Globus pallidus (tissue), 1 donor: ENCODE data around the gene TARM1.
"Not testable (repeated sequence)": the region's sequence is repeated elsewhere in the genome, so short reads cannot be mapped to it uniquely, and the experiment has no call there.

ENCODE experiments used
- DNase-seq: peaks from one replicate; pipeline ENCODE4 v3.0.0-alpha.2; 2015; ENCODE audit warnings: low spot score

The TARM1 gene

GRCh38 chr19:54099903-54100255 lies 18.7 kb upstream of the TARM1 start:
- DNase-seq = not testable (repeated sequence)

GRCh38 chr19:54099190-54099902 lies 18.2 kb upstream of the TARM1 start:
- DNase-seq = no peak

GRCh38 chr19:54096617-54097106 lies 15.5 kb upstream of the TARM1 start:
- DNase-seq = no peak

- DNase-seq = not testable (repeated sequence)
These were observed 14.9 kb upstream of the TARM1 start for GRCh38 chr19:54095859-54096616.

GRCh38 chr19:54095136-54095858 lies 14.1 kb upstream of the TARM1 start:
- no peak for DNase-seq

- no peak for DNase-seq
These were observed 13.3 kb upstream of the TARM1 start for GRCh38 chr19:54094426-54095000.

- no peak for DNase-seq
These were observed 3.2 kb upstream of the TARM1 start for GRCh38 chr19:54084410-54084809.

- DNase-seq = no peak
These were observed 3.8 kb downstream of the TARM1 start for GRCh38 chr19:54077334-54077733.

- DNase-seq = no peak
These were observed 6.3 kb downstream of the TARM1 start for GRCh38 chr19:54074851-54075250.

- no peak for DNase-seq
These were observed 7.3 kb downstream of the TARM1 start for GRCh38 chr19:54073829-54074228.

GRCh38 chr19:54069470-54069869 lies 11.7 kb downstream of the TARM1 start:
- no peak for DNase-seq

- no peak for DNase-seq
These were observed 17.6 kb downstream of the TARM1 start, which contains the start of gene VSTM1 for GRCh38 chr19:54063350-54064116. VSTM1 (minus strand) TSS chr19:54063897; CDS start chr19:54063777, 120 bp downstream.

GRCh38 chr19:54062643-54063042 lies 18.5 kb downstream of the TARM1 start:
- DNase-seq = no peak

GRCh38 chr19:54047616-54048015 lies 33.5 kb downstream of the TARM1 start:
- no peak for DNase-seq

GRCh38 chr19:54045771-54046170 lies 35.4 kb downstream of the TARM1 start:
- no peak for DNase-seq

- no peak for DNase-seq
These were observed 38.2 kb downstream of the TARM1 start for GRCh38 chr19:54042989-54043388.

GRCh38 chr19:54041969-54042606 lies 39.1 kb downstream of the TARM1 start:
- DNase-seq = no peak

GRCh38 chr19:54040003-54040402 lies 41.2 kb downstream of the TARM1 start:
- DNase-seq = no peak

- not testable (repeated sequence) for DNase-seq
These were observed 44.6 kb downstream of the TARM1 start for GRCh38 chr19:54036542-54036941.

GRCh38 chr19:54035215-54036178 lies 45.7 kb downstream of the TARM1 start:
- DNase-seq = no peak
